Bronchial epithelial cell (primary cell): ENCODE data around the gene C9orf43. TPM values are rescaled to one million over a fixed set of nuclear protein-coding genes. Genes with fewer than 3 reads are reported as not detected.

ENCODE experiments used
- DNase-seq: peaks from one replicate; pipeline ENCODE4 v3.0.0-alpha.2; 2010; ENCODE audit warnings: low read depth
- FAIRE-seq: peaks from 2 replicates; lab custom pipeline; 2011; peaks lifted over from hg19 to GRCh38; lab: Jason Lieb, UNC
- H3K27me3 ChIP-seq: 2 replicates; pipeline ENCODE4 v1.5.1; 2011; ENCODE audit warnings: low read length; ENCODE audit not compliant: control insufficient read depth, insufficient read depth
- H3K36me3 ChIP-seq: 2 replicates; pipeline ENCODE4 v1.5.1; 2011; ENCODE audit warnings: low read length; ENCODE audit not compliant: control insufficient read depth, insufficient read depth
- H3K4me3 ChIP-seq: 2 replicates; pipeline ENCODE4 v1.5.1; 2011; ENCODE audit warnings: mild to moderate bottlenecking, low read depth, low read length, control low read depth
- CTCF ChIP-seq: IDR thresholded peaks from 2 replicates; pipeline ENCODE4 v1.5.1; 2011; ENCODE audit warnings: mild to moderate bottlenecking, moderate library complexity, low read length, control low read depth, inconsistent platforms; ENCODE audit not compliant: insufficient read depth, severe bottlenecking
- total RNA-seq: library from RNA; depleted of rRNA; stranded (reverse); fragments of >200 nt; gene quantifications from 2 replicates; pipeline ENCODE4 v1.2.1, GENCODE V29; 2014

The C9orf43 gene
- total RNA-seq, 1 donor from 2014 or later, result 0.53 TPM

GRCh38 chr9:113409481-113409880 lies 1.1 kb upstream of the C9orf43 start:
- FAIRE-seq, result no peak
- no peak for TF ChIP-seq CTCF

DNA sequence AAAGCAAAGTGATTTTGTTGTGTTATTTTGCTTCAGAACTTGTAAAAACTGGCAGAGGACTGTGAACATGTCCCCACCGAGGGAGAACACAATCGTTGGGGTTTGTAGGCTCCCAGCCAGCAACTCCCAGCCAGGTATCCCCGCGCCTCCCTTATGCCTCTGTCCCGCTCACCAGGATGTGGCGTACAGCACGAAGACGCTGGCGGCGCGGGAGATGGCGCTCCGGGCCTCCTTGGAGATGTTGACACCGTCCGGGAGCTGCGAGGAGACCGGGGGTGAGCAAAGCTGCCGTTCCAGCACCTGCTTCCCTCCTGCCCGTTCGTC lies 702 bp upstream of the C9orf43 start:
- no peaks in the 10 kb centered on the region for H3K27me3 ChIP-seq
- DNase-seq (peak; percentile 7), FAIRE-seq (no peak)
- H3K4me3 ChIP-seq, result peak overlapping the region; percentile 81
- no peak for TF ChIP-seq CTCF
- peaks cover 9% of the 10 kb centered on the region for H3K36me3 ChIP-seq

More at GRCh38 chr9:113409481-113409880, 1.1 kb upstream of the C9orf43 start:
- no peak for DNase-seq
- Histone ChIP-seq H3K36me3 (peaks cover 9% of the 10 kb centered on the region), H3K27me3 (no peaks in the 10 kb centered on the region), H3K4me3 (peak overlapping the region; percentile 81)

GRCh38 chr9:113416149-113416721 lies 5.7 kb downstream of the C9orf43 start:
- FAIRE-seq (no peak), DNase-seq (no peak)
- Histone ChIP-seq H3K4me3 (no peak overlapping the region), H3K27me3 (no peaks in the 10 kb centered on the region), H3K36me3 (no peaks in the 10 kb centered on the region)
- no peak for TF ChIP-seq CTCF

- no peak for DNase-seq
- peak; percentile 3 for TF ChIP-seq CTCF
- Histone ChIP-seq H3K27me3 (no peaks in the 10 kb centered on the region), H3K36me3 (no peaks in the 10 kb centered on the region), H3K4me3 (no peak overlapping the region)
- no peak for FAIRE-seq
These were observed 6.8 kb downstream of the C9orf43 start for GRCh38 chr9:113417370-113417769.

DNA sequence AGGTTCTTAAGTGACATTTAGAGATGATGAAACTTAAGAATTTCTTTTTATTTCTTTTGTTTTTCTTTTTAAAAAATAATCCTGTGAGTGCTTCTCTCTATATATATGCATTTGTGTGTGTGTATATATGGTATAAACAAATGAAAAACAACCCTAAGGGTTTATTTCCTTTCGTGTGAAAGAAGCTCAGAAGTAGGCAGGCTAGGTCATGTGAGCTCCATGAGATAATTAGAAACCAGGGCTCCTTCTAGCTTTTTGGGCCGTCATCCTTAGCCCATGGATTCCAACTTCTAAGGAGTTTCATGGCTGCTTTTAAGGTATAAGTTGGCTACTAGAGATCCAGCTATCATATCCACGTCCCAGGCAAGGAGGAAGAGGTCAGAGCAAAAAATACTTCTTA lies 11.2 kb downstream of the C9orf43 start:
- DNase-seq (no peak), FAIRE-seq (no peak)
- no peaks in the 10 kb centered on the region for H3K27me3 ChIP-seq
- TF ChIP-seq CTCF, result no peak
- no peaks in the 10 kb centered on the region for H3K36me3 ChIP-seq
- no peak overlapping the region for H3K4me3 ChIP-seq

GRCh38 chr9:113425072-113425471 lies 14.5 kb downstream of the C9orf43 start:
- Histone ChIP-seq H3K27me3 (no peaks in the 10 kb centered on the region), H3K36me3 (no peaks in the 10 kb centered on the region), H3K4me3 (no peak overlapping the region)
- DNase-seq (no peak), FAIRE-seq (no peak)
- no peak for TF ChIP-seq CTCF
